AG09309 (cell line): ENCODE data around the gene GPR150.
"Not testable (repeated sequence)": the region's sequence is repeated elsewhere in the genome, so short reads cannot be mapped to it uniquely, and the experiment has no call there.

Source experiments
- DNase-seq: peaks from one replicate; pipeline ENCODE4 v3.0.0-alpha.2; 2010; ENCODE audit warnings: low read depth
- H3K4me3 ChIP-seq: 2 replicates; pipeline ENCODE4 v1.5.1; 2011; ENCODE audit warnings: mild to moderate bottlenecking, low read depth, low read length, moderate library complexity; ENCODE audit not compliant: control insufficient read depth
- CTCF ChIP-seq: IDR thresholded peaks from 2 replicates; pipeline ENCODE4 v1.5.1; 2011; ENCODE audit warnings: mild to moderate bottlenecking, low read depth, low read length, inconsistent platforms; ENCODE audit not compliant: insufficient read depth, control insufficient read depth; ENCODE audit errors: missing control alignments

The GPR150 gene

GRCh38 chr5:95638632-95639031 is 18.7 kb downstream of the GPR150 start:
- no peak for TF ChIP-seq CTCF
- H3K4me3 ChIP-seq, result no peak overlapping the region
- DNase-seq, result no peak

GRCh38 chr5:95641741-95642220 is 21.9 kb downstream of the GPR150 start:
- no peak overlapping the region for H3K4me3 ChIP-seq
- DNase-seq, result no peak
- TF ChIP-seq CTCF, result no peak

- DNase-seq, result no peak
- no peak for TF ChIP-seq CTCF
- no peak overlapping the region for H3K4me3 ChIP-seq
Observed at GRCh38 chr5:95643152-95643551, 23.3 kb downstream of the GPR150 start.

DNA sequence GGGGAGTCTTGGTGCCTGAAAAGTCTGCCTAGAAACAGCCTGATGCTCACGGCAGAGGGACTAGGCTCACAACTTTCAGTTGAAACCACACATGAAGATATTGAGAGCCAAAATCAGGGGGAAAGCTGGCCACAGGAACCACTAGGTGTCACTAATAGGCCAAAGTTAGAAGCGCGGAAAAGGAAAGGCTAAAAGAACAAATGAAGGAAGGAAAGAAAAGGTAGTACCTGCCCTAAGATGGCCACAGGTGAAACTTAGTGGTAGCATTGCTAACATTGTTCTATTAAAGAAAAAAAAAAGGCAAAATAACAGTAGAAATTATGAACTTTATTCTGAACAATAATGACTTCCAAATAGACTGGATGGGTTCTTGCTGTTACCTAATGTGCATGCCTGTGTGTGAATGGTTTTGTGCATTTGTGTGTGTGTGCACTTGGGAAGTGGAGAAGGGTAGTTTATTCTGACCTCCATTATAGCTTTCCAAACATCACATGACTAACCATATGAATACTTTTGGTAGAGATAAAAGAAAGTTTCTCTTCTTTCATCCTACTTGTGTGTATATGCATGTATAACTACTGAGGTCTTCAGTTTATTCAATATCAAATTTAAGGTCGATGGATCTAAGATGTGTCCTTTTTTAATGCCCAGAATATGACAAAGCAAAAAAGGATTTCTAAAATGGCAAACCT is 24.6 kb downstream of the GPR150 start:
- DNase-seq, result no peak
- no peak overlapping the region for H3K4me3 ChIP-seq
- TF ChIP-seq CTCF, result peak; percentile 76

DNA sequence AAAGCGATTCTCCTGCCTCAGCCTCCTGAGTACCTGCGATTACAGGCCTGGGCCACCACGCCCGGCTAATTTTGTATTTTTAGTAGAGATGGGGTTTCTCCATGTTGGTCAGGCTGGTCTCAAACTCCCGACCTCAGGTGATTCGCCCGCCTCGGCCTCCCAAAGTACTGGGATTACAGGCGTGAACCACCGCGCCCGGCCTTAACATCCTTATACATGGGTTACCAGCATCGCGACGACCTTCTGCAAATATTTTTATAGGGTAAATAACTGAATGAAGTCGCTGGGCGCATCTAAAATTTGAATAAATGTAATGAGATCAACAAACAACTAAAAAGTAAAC is 26.3 kb downstream of the GPR150 start:
- not testable (repeated sequence) for H3K4me3 ChIP-seq, DNase-seq

GRCh38 chr5:95646569-95647431 is 26.9 kb downstream of the GPR150 start, which contains the start of gene RFESD:
Gene RFESD (plus strand): TSS chr5:95646777. CDS start chr5:95652272, 5,495 bp downstream.
- peak; percentile 13 for TF ChIP-seq CTCF
- peak within 1 kb of the TSS; percentile 58 for H3K4me3 ChIP-seq
- peak; percentile 75 for DNase-seq
